HEK293 (cell line): ENCODE results near the gene FAM181B.

Experiments used
- REPIN1 ChIP-seq: fragments of 450-650 bp; formaldehyde crosslinking; IDR thresholded peaks from 2 replicates; pipeline ENCODE4 v1.5.1; 2017; ENCODE audit warnings: missing biosample characterization, missing genetic modification characterization, low read depth
- ZBTB1 ChIP-seq: fragments of 450-650 bp; formaldehyde crosslinking; IDR thresholded peaks from 2 replicates; pipeline ENCODE4 v1.5.1; 2016; ENCODE audit warnings: missing biosample characterization, missing genetic modification characterization
- ZNF174 ChIP-seq: fragments of 450-650 bp; formaldehyde crosslinking; IDR thresholded peaks from 2 replicates; pipeline ENCODE4 v1.5.0; 2017; ENCODE audit warnings: missing biosample characterization, mild to moderate bottlenecking, missing genetic modification characterization
- ZNF274 ChIP-seq, 2 experiments: fragments of 200-500 bp in 1 of 2; fragments of 450-650 bp in 1 of 2; sonication (Bioruptor generic) in 1 of 2; formaldehyde crosslinking in 1 of 2; IDR thresholded peaks; 2 replicates each; pipeline versions ENCODE4 v1.5.1 to v1.6.1; 2014 to 2016; ENCODE audit warnings: borderline replicate concordance in 1 of 2, inconsistent platforms in 1 of 2, low read length in 1 of 2, missing biosample characterization in 1 of 2, missing genetic modification characterization in 1 of 2
- ZNF701 ChIP-seq: fragments of 450-650 bp; formaldehyde crosslinking; IDR thresholded peaks from 2 replicates; pipeline ENCODE4 v1.5.1; 2016; ENCODE audit warnings: missing biosample characterization, missing genetic modification characterization
- TF ChIP-seq, protein P1 (sequence below): fragments of 450-650 bp; formaldehyde crosslinking; IDR thresholded peaks from 2 replicates; pipeline ENCODE4 v1.5.1; 2016; ENCODE audit warnings: missing biosample characterization, missing genetic modification characterization
- TF ChIP-seq, protein P2 (sequence below): fragments of 450-650 bp; formaldehyde crosslinking; IDR thresholded peaks from 2 replicates; pipeline ENCODE4 v1.5.1; 2016; ENCODE audit warnings: missing biosample characterization, missing genetic modification characterization

DNA sequence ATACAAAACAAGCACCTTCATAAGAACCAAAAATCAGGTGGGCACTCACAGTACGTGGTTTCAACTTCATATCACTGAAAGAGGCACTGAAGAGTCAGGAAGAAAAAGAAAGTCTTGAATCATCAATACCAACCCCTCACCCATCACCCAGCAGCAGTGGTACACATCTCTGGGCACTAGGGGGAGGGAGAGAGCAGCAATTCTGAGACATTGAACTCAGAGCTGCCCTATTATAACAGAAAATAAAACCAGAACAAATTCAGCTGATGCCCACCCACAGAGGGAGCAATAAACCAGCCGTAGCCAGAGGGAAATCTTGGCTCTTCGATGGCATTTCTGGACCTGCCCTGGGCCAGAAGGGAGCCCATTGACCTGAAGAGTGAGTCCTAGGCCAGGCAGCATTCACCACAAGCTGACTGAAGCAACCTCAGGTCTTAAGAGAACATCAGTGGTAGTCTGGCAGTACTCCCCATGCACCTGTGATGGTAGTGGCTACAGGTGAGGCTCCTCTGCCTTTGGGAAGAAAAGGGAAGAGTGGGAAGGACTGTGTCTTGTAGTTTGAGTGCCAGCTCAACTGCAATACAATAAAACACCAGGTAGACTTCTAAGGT, 42.2 kb upstream of the FAM181B start:
- TF ChIP-seq ZBTB1 (tag by site-specific recombination), result no peak
- TF ChIP-seq, protein P1, sequence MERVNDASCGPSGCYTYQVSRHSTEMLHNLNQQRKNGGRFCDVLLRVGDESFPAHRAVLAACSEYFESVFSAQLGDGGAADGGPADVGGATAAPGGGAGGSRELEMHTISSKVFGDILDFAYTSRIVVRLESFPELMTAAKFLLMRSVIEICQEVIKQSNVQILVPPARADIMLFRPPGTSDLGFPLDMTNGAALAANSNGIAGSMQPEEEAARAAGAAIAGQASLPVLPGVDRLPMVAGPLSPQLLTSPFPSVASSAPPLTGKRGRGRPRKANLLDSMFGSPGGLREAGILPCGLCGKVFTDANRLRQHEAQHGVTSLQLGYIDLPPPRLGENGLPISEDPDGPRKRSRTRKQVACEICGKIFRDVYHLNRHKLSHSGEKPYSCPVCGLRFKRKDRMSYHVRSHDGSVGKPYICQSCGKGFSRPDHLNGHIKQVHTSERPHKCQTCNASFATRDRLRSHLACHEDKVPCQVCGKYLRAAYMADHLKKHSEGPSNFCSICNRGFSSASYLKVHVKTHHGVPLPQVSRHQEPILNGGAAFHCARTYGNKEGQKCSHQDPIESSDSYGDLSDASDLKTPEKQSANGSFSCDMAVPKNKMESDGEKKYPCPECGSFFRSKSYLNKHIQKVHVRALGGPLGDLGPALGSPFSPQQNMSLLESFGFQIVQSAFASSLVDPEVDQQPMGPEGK (tag by site-specific recombination), result no peak
- TF ChIP-seq ZNF701 (tag by site-specific recombination), result no peak
- TF ChIP-seq, protein P2, sequence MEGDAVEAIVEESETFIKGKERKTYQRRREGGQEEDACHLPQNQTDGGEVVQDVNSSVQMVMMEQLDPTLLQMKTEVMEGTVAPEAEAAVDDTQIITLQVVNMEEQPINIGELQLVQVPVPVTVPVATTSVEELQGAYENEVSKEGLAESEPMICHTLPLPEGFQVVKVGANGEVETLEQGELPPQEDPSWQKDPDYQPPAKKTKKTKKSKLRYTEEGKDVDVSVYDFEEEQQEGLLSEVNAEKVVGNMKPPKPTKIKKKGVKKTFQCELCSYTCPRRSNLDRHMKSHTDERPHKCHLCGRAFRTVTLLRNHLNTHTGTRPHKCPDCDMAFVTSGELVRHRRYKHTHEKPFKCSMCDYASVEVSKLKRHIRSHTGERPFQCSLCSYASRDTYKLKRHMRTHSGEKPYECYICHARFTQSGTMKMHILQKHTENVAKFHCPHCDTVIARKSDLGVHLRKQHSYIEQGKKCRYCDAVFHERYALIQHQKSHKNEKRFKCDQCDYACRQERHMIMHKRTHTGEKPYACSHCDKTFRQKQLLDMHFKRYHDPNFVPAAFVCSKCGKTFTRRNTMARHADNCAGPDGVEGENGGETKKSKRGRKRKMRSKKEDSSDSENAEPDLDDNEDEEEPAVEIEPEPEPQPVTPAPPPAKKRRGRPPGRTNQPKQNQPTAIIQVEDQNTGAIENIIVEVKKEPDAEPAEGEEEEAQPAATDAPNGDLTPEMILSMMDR (tag by site-specific recombination), result no peak
- no peak for TF ChIP-seq ZNF274 (IDR thresholded peaks at IDR 0.05; ENCODE audit: low read length)
- no peak for TF ChIP-seq ZNF274 (tag by site-specific recombination; IDR thresholded peaks at IDR 0.05; ENCODE audit: borderline replicate concordance)
- no peak for TF ChIP-seq ZNF174
- no peak for TF ChIP-seq REPIN1 (tag by site-specific recombination)
